ENCODE data around the gene FAAP20. TPM values are rescaled to one million over a fixed set of nuclear protein-coding genes. Genes with fewer than 3 reads are reported as not detected.

The FAAP20 gene
- total RNA-seq, 8 experiments from 2014 or later = 8.9 to 50.6 (median 25.5) TPM

GRCh38 chr1:2234762-2235113 is 40.2 kb upstream of the FAAP20 start:
- in situ Hi-C loops (cut with MboI; ENCODE audit: low pct_unique_long_range_greater_than_20kb in 2 of 9, low sequenced_read_pairs in 9 of 9, unreplicated experiment in 9 of 9) = no loop called here
- 0 to 100% (median 72%) methylated on average over 1 to 4 of the region's 4 CpGs; no CpG with 5 or more reads in 3 of the 10 experiments for WGBS, 10 experiments
- Histone ChIP-seq H3K27ac (peak overlapping the region in 1 of 2 donors; percentile 5), H3K4me1 (replicated peaks in 1 of 2) (peaks cover 67 to 70% of the 10 kb centered on the region in 2 donors), H3K4me3 (no peak overlapping the region)
- peak in 2 of 8 experiments; percentile 1 for ATAC-seq (replicated peaks in 6 of 8)

GRCh38 chr1:2233997-2234761 is 39.6 kb upstream of the FAAP20 start:
- no peak overlapping the region for H3K27ac ChIP-seq
- in situ Hi-C loops (cut with MboI; ENCODE audit: low pct_unique_long_range_greater_than_20kb in 2 of 9, low sequenced_read_pairs in 9 of 9, unreplicated experiment in 9 of 9) = no loop called here
- ATAC-seq (replicated peaks in 6 of 8) = peak in 3 of 8 experiments; percentile 3 to 45 (median 45)
- H3K4me3 ChIP-seq = peak overlapping the region in 4 of 5 donors; percentile 2 to 80 (median 6)
- WGBS, 10 experiments = 11 to 71% (median 43%) methylated on average over 1 to 17 of the region's 27 CpGs; no CpG with 5 or more reads in 2 of the 10 experiments
- H3K4me1 ChIP-seq (replicated peaks in 1 of 2) = peaks cover 62 to 64% of the 10 kb centered on the region in 2 donors

- ATAC-seq (replicated peaks in 6 of 8) = no peak
- 20 to 60% (median 35%) methylated on average over 1 to 5 of the region's 12 CpGs; no CpG with 5 or more reads in 4 of the 10 experiments for WGBS, 10 experiments
- H3K4me3 ChIP-seq = peak overlapping the region in 4 of 5 donors; percentile 2 to 80 (median 44)
- peaks cover 55 to 59% of the 10 kb centered on the region in 2 donors for H3K4me1 ChIP-seq (replicated peaks in 1 of 2)
- in situ Hi-C loops (cut with MboI; ENCODE audit: low pct_unique_long_range_greater_than_20kb in 2 of 9, low sequenced_read_pairs in 9 of 9, unreplicated experiment in 9 of 9) = no loop called here
- no peak overlapping the region for H3K27ac ChIP-seq
Measured at GRCh38 chr1:2233468-2233867, 38.9 kb upstream of the FAAP20 start.

GRCh38 chr1:2232916-2233438 is 38.4 kb upstream of the FAAP20 start:
- in situ Hi-C loops (cut with MboI; ENCODE audit: low pct_unique_long_range_greater_than_20kb in 2 of 9, low sequenced_read_pairs in 9 of 9, unreplicated experiment in 9 of 9) = no loop called here
- H3K4me1 ChIP-seq (replicated peaks in 1 of 2) = peaks cover 52 to 57% of the 10 kb centered on the region in 2 donors
- peak overlapping the region; percentile 63 to 81 (median 79) for H3K4me3 ChIP-seq
- ATAC-seq (replicated peaks in 6 of 8) = no peak
- 30 to 70% (median 60%) methylated on average over 1 to 5 of the region's 23 CpGs; no CpG with 5 or more reads in 5 of the 10 experiments for WGBS, 10 experiments
- no peak overlapping the region for H3K27ac ChIP-seq

GRCh38 chr1:2232255-2232915 is 37.8 kb upstream of the FAAP20 start:
- Histone ChIP-seq H3K4me3 (peak overlapping the region; percentile 63 to 81 (median 79)), H3K27ac (no peak overlapping the region), H3K4me1 (replicated peaks in 1 of 2) (peaks cover 46 to 51% of the 10 kb centered on the region in 2 donors)
- 0 to 70% (median 35%) methylated on average over 3 to 13 of the region's 17 CpGs; no CpG with 5 or more reads in 2 of the 10 experiments for WGBS, 10 experiments
- no peak for ATAC-seq (replicated peaks in 6 of 8)
- in situ Hi-C loops (cut with MboI; ENCODE audit: low pct_unique_long_range_greater_than_20kb in 2 of 9, low sequenced_read_pairs in 9 of 9, unreplicated experiment in 9 of 9) = no loop called here

- WGBS, 10 experiments = 0 to 15% (median 1%) methylated on average over 1 to 17 of the region's 26 CpGs; no CpG with 5 or more reads in 2 of the 10 experiments
- ATAC-seq (replicated peaks in 6 of 8) = peak; percentile 5 to 44 (median 32)
- in situ Hi-C loops (cut with MboI; ENCODE audit: low pct_unique_long_range_greater_than_20kb in 2 of 9, low sequenced_read_pairs in 9 of 9, unreplicated experiment in 9 of 9) = no loop called here
- Histone ChIP-seq H3K4me3 (peak overlapping the region; percentile 63 to 81 (median 79)), H3K27ac (peak overlapping the region; percentile 59 to 89), H3K4me1 (replicated peaks in 1 of 2) (peaks cover 41 to 45% of the 10 kb centered on the region in 2 donors)
Measured at GRCh38 chr1:2231532-2232254, 37.1 kb upstream of the FAAP20 start.

- 0 to 7% (median 0%) methylated on average over 2 to 20 of the region's 30 CpGs; no CpG with 5 or more reads in 1 of the 10 experiments for WGBS, 10 experiments
- Histone ChIP-seq H3K27ac (peak overlapping the region; percentile 59 to 89), H3K4me3 (peak overlapping the region; percentile 63 to 81 (median 79)), H3K4me1 (replicated peaks in 1 of 2) (peaks cover 45 to 46% of the 10 kb centered on the region in 2 donors)
- peak in 5 of 8 experiments; percentile 0 to 11 (median 1) for ATAC-seq (replicated peaks in 6 of 8)
- in situ Hi-C loops (cut with MboI; ENCODE audit: low pct_unique_long_range_greater_than_20kb in 2 of 9, low sequenced_read_pairs in 9 of 9, unreplicated experiment in 9 of 9) = no loop called here
Measured at GRCh38 chr1:2230781-2231531, 36.4 kb upstream of the FAAP20 start.

GRCh38 chr1:2229911-2230731 is 35.5 kb upstream of the FAAP20 start:
- 0 to 3% (median 0%) methylated on average over 1 to 24 of the region's 32 CpGs; no CpG with 5 or more reads in 2 of the 10 experiments for whole genome bisulfite sequencing, 10 experiments
- in situ Hi-C loops (cut with MboI; ENCODE audit: low pct_unique_long_range_greater_than_20kb in 2 of 9, low sequenced_read_pairs in 9 of 9, unreplicated experiment in 9 of 9) = no loop called here
- peak overlapping the region; percentile 63 to 81 (median 79) for H3K4me3 ChIP-seq
- no peak for ATAC-seq (replicated peaks in 6 of 8)
- H3K4me1 ChIP-seq (replicated peaks in 1 of 2) = peaks cover 37% of the 10 kb centered on the region in 2 donors
- peak overlapping the region; percentile 85 to 89 for H3K27ac ChIP-seq

GRCh38 chr1:2229037-2229864 is 34.7 kb upstream of the FAAP20 start:
- H3K4me1 ChIP-seq (replicated peaks in 1 of 2) = peaks cover 28 to 29% of the 10 kb centered on the region in 2 donors
- peak overlapping the region; percentile 85 to 89 for H3K27ac ChIP-seq
- ATAC-seq (replicated peaks in 6 of 8) = peak in 1 of 8 experiments; percentile 1
- WGBS, 10 experiments = 0 to 1% (median 0%) methylated on average over 1 to 37 of the region's 77 CpGs; no CpG with 5 or more reads in 4 of the 10 experiments
- in situ Hi-C loops (cut with MboI; ENCODE audit: low pct_unique_long_range_greater_than_20kb in 2 of 9, low sequenced_read_pairs in 9 of 9, unreplicated experiment in 9 of 9) = no loop called here
- H3K4me3 ChIP-seq = peak overlapping the region; percentile 63 to 81 (median 79)

GRCh38 chr1:2228694-2229036 is 34.1 kb upstream of the FAAP20 start:
- 0% methylated on average over 3 to 16 of the region's 50 CpGs; no CpG with 5 or more reads in 8 of the 10 experiments for WGBS, 10 experiments
- Histone ChIP-seq H3K4me3 (peak overlapping the region; percentile 63 to 81 (median 79)), H3K4me1 (replicated peaks in 1 of 2) (peaks cover 22 to 23% of the 10 kb centered on the region in 2 donors), H3K27ac (peak overlapping the region; percentile 85 to 89)
- in situ Hi-C loops (cut with MboI; ENCODE audit: low pct_unique_long_range_greater_than_20kb in 2 of 9, low sequenced_read_pairs in 9 of 9, unreplicated experiment in 9 of 9) = no loop called here
- no peak for ATAC-seq (replicated peaks in 6 of 8)

- Histone ChIP-seq H3K27ac (peak within 1 kb of the TSS; percentile 95 to 96), H3K4me1 (replicated peaks in 1 of 2) (peaks cover 17 to 18% of the 10 kb centered on the region in 2 donors), H3K4me3 (peak within 1 kb of the TSS; percentile 63 to 81 (median 79))
- in situ Hi-C loops (cut with MboI; ENCODE audit: low pct_unique_long_range_greater_than_20kb in 2 of 9, low sequenced_read_pairs in 9 of 9, unreplicated experiment in 9 of 9) = no loop called here
- no peak for ATAC-seq (replicated peaks in 6 of 8)
- WGBS, 10 experiments = no CpG with 5 or more reads among the region's 100 CpGs
Measured at GRCh38 chr1:2228157-2228594, 33.6 kb upstream of the FAAP20 start, which contains the start of gene SKI. TSS of gene SKI (plus strand) at chr1:2228319. CDS start at chr1:2228767, 448 bp downstream.

Data from motor neuron (in vitro differentiated cells).